ENCODE measurements around the gene INHBC.
"Not testable (repeated sequence)": the region's sequence is repeated elsewhere in the genome, so short reads cannot be mapped to it uniquely, and the experiment has no call there.

The INHBC gene

DNA sequence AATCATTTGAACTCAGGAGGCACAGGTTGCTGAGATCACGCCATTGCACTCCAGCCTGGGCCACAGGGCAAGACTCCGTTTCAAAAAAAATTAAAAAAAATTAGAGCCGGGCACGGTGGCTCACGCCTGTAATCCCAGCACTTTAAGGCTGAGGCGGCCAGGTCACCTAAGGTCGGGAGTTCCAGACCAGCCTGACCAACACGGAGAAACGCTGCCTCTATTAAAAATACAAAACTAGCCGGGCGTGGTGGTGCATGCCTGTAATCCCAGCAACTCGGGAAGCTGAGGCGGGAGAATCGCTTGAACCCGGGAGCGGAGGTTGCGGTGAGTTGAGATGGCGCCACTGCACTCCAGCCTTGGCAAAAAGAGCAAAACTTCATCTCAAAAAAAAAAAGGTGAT is 39.5 kb upstream of the INHBC start:
- in situ Hi-C loops (cut with MboI; ENCODE audit: low pct_unique_long_range_greater_than_20kb, low sequenced_read_pairs, unreplicated experiment), result no loop called here
- no peak for DNase-seq (ENCODE audit: low spot score)
- TF ChIP-seq, protein P1, sequence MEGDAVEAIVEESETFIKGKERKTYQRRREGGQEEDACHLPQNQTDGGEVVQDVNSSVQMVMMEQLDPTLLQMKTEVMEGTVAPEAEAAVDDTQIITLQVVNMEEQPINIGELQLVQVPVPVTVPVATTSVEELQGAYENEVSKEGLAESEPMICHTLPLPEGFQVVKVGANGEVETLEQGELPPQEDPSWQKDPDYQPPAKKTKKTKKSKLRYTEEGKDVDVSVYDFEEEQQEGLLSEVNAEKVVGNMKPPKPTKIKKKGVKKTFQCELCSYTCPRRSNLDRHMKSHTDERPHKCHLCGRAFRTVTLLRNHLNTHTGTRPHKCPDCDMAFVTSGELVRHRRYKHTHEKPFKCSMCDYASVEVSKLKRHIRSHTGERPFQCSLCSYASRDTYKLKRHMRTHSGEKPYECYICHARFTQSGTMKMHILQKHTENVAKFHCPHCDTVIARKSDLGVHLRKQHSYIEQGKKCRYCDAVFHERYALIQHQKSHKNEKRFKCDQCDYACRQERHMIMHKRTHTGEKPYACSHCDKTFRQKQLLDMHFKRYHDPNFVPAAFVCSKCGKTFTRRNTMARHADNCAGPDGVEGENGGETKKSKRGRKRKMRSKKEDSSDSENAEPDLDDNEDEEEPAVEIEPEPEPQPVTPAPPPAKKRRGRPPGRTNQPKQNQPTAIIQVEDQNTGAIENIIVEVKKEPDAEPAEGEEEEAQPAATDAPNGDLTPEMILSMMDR (IDR thresholded peaks at IDR 0.05; ENCODE audit: extremely low read depth, insufficient read depth, missing control alignments), result no peak

DNA sequence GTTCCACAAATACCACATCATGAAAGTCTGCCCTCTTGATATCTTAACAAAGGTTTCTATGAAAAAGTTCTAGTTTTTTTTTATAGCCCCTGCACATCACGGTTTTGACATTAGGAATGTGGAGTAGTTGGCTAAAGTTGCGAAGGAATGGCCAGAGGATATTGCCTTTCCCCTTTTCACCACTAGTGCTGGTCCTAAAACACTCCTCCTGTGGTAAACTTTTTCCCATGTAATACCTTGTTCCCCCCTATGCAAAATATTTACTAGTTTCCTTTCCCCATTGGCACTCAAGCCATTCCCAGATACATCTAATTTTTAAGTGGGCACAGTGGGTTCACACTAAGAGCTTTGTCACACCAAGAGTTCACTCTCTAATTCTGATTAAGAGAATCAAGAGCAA is 37.1 kb upstream of the INHBC start:
- in situ Hi-C loops (cut with MboI; ENCODE audit: low pct_unique_long_range_greater_than_20kb, low sequenced_read_pairs, unreplicated experiment), result no loop called here
- TF ChIP-seq, protein P1 (IDR thresholded peaks at IDR 0.05; ENCODE audit: extremely low read depth, insufficient read depth, missing control alignments), result no peak
- DNase-seq (ENCODE audit: low spot score), result no peak

DNA sequence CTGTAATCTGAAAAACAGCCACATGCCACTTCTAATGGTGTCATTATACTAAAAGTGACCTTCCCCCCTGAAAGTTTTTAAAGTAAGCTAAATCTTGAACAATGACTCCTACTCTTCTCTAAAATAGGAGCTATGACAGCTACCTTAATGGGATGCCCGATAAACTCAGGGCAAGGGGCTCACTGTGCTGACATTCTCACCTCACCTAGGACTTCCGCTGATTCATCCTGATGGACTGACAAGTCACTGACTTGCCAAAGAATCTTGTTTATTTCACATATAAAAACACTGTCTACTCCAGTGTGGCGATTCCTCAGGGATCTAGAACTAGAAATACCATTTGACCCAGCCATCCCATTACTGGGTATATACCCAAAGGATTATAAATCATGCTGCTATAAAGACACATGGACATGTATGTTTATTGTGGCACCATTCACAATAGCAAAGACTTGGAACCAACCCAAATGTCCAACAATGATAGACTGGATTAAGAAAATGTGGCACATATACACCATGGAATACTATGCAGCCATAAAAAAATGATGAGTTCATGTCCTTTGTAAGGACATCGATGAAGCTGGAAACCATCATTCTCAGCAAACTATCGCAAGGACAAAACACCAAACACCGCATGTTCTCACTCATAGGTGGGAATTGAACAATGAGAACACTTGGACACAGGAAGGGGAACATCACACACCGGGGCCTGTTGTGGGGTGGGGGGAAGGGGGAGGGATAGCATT is 34.7 kb upstream of the INHBC start:
- DNase-seq (ENCODE audit: low spot score); in situ Hi-C loops (cut with MboI; ENCODE audit: low pct_unique_long_range_greater_than_20kb, low sequenced_read_pairs, unreplicated experiment): not testable (repeated sequence)

DNA sequence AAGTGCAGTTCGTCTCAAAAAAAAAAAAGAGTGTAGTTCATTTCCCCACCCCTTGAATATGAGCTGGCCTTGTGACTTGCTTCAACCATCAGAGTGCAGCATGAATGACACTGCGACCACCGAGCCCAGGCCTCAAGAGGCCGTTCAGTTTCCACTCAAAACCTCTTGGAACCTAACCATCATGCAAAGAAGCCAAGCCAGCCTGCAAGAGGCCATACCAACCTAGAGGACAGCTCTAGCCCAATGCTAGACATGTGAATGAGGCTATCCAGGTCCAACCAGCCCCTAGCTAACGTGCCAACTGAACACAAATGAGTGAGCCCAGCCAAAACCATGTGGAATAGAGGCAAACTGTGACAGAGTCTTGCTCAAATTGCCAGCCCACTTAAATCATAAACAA is 33.4 kb upstream of the INHBC start:
- TF ChIP-seq, protein P1 (IDR thresholded peaks at IDR 0.05; ENCODE audit: extremely low read depth, insufficient read depth, missing control alignments), result no peak
- in situ Hi-C loops (cut with MboI; ENCODE audit: low pct_unique_long_range_greater_than_20kb, low sequenced_read_pairs, unreplicated experiment), result no loop called here
- DNase-seq (ENCODE audit: low spot score), result no peak

DNA sequence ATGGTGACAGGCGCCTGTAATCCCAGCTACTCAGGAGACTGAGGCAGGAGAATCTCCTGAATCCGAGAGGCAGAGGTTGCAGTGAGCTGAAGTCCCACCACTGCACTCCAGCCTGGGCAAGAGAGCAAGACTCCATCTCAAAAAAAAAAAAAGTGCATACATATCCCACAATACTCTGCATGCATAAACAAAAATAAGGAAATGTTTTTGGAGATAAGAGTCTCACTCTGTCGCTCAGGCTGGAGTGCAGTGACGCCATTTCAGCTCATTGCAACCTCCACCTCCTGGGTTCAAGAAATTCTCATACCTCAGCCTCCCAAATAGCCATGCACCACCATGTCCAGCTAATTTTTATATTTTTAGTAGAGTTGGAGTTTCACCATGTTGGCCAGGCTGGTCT is 32.4 kb upstream of the INHBC start:
- in situ Hi-C loops (cut with MboI; ENCODE audit: low pct_unique_long_range_greater_than_20kb, low sequenced_read_pairs, unreplicated experiment); DNase-seq (ENCODE audit: low spot score): not testable (repeated sequence)

DNA sequence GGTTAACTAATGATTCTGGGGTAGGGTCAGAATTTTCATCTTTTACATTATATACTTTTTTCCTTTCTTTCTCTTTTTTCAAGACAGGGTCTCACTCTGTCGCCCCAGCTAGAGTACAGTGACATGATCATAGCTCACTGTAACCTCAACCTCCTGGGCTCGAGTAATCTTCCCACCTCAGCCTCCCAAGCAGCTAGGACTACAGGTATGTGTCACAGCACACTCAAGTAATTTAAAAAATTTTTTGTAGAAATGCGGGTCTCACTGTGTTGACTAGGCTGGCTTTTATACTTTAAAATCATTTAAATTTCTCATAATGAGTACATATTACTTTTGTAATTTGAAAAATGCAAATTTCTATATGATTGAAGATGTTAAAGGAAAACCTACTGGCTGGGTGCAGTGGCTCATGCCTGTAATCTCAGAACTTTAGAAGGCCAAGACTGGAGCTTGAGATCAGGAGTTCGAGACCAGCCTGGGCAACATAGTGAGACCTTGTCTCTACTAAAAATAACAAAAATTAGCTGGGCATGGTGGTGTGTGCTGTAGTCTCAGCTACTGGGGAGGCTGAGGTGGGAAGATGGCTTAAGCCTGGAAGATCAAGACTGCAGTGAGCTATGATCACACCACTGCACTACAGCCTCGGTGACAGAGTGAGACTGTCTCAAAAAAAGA is 29.5 kb upstream of the INHBC start:
- TF ChIP-seq, protein P1 (IDR thresholded peaks at IDR 0.05; ENCODE audit: extremely low read depth, insufficient read depth, missing control alignments), result no peak
- in situ Hi-C loops (cut with MboI; ENCODE audit: low pct_unique_long_range_greater_than_20kb, low sequenced_read_pairs, unreplicated experiment), result no loop called here
- DNase-seq (ENCODE audit: low spot score), result no peak

DNA sequence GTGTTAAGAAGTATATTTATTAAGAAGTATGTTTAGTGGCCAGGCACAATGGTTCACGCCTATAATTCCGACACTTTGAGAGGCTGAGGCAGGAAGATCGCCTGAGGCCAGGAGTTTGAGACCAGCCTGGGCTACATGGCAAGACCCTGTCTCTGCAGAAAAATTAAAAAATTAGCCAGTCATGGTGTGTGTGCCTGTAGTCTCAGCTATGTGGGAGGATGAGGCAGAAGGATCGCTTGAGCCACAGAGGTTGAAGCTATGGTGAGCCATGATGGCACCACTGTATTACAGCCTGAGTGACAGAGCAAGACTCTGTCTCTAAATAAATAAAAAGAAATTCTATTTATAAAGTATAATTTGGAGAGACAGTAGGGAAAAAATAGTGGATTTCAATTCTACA is 24.1 kb upstream of the INHBC start:
- in situ Hi-C loops (cut with MboI; ENCODE audit: low pct_unique_long_range_greater_than_20kb, low sequenced_read_pairs, unreplicated experiment), result no loop called here
- TF ChIP-seq, protein P1 (IDR thresholded peaks at IDR 0.05; ENCODE audit: extremely low read depth, insufficient read depth, missing control alignments), result no peak

DNA sequence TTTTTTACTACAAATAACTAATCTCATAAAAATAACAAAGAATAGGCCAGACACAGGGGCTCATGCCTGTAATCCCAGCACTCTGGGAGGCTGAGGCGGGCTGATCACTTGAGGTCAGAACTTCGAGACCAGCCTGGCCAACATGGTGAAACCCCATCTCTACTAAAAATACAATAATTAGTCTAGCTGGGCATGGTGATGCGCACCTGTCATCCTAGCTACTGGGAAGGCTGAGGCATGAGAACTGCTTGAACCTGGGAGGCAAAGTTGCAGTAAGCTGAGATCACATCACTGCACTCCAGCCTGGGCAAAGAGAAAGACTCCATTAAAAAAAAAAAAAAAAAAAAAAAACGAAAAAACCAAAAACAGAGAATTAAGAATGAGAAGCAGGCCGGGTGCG is 20.4 kb upstream of the INHBC start:
- in situ Hi-C loops (cut with MboI; ENCODE audit: low pct_unique_long_range_greater_than_20kb, low sequenced_read_pairs, unreplicated experiment); DNase-seq (ENCODE audit: low spot score): not testable (repeated sequence)

More for the DNA sequence above, 24.1 kb upstream of the INHBC start:
- DNase-seq (ENCODE audit: low spot score), result no peak

Measured in GM13977 (cell line).